H1 (cell line): ENCODE data around the gene CELF2. TPM values are rescaled to one million over a fixed set of nuclear protein-coding genes. Genes with fewer than 3 reads are reported as not detected.

Source experiments
- CTCF ChIA-PET: fragments of 300-600 bp; sonication (Branson Sonifier 250); formaldehyde crosslinking; loops from one replicate; lab custom pipeline; 2021; ENCODE audit not compliant: partially characterized antibody; lab: Charles Lee
- POLR2A ChIA-PET: fragments of 300-600 bp; sonication (Branson Sonifier 250); formaldehyde crosslinking; loops from one replicate; lab custom pipeline; 2021; ENCODE audit warnings: inconsistent platforms; ENCODE audit not compliant: partially characterized antibody; lab: Charles Lee
- DNase-seq, 2 experiments: peaks; one replicate each; pipeline versions ENCODE4 v3.0.0 to v3.0.0-alpha.2; 2010 to 2022; ENCODE audit warnings: low spot score in 2 of 2, low read depth in 1 of 2, mixed read lengths in 1 of 2
- FAIRE-seq: peaks from 2 replicates; lab custom pipeline; 2011; peaks lifted over from hg19 to GRCh38; lab: Jason Lieb, UNC
- H2AFZ ChIP-seq: 2 replicates; pipeline ENCODE4 v1.8.1; 2012; ENCODE audit warnings: low read length, inconsistent platforms
- H2AK5ac ChIP-seq: 2 replicates; pipeline ENCODE4 v1.6.1; 2013; ENCODE audit warnings: low read depth, low read length
- H2BK120ac ChIP-seq: replicated peaks from 2 replicates; pipeline ENCODE3; 2013; ENCODE audit warnings: low read depth, low read length, inconsistent platforms
- H2BK12ac ChIP-seq: 2 replicates; pipeline ENCODE4 v1.6.1; 2013; ENCODE audit warnings: low read depth, low read length
- H2BK15ac ChIP-seq: 2 replicates; pipeline ENCODE4 v1.6.1; 2013; ENCODE audit warnings: low read length
- H2BK20ac ChIP-seq: 2 replicates; pipeline ENCODE4 v1.6.1; 2013; ENCODE audit warnings: low read length
- H2BK5ac ChIP-seq: 2 replicates; pipeline ENCODE4 v1.6.1; 2013; ENCODE audit warnings: low read depth, low read length
- H3K14ac ChIP-seq: 2 replicates; pipeline ENCODE4 v1.6.1; 2013; ENCODE audit warnings: inconsistent platforms; ENCODE audit not compliant: insufficient read length
- H3K18ac ChIP-seq: 2 replicates; pipeline ENCODE4 v1.6.1; 2013; ENCODE audit warnings: low read length; ENCODE audit errors: extremely low read depth
- H3K23ac ChIP-seq: 2 replicates; pipeline ENCODE4 v1.6.1; 2013; ENCODE audit warnings: inconsistent platforms; ENCODE audit not compliant: insufficient read length
- H3K23me2 ChIP-seq: 2 replicates; pipeline ENCODE4 v1.6.1; 2013; ENCODE audit warnings: low read depth, low read length
- H3K27ac ChIP-seq: 2 replicates; pipeline ENCODE4 v1.6.1; 2011; ENCODE audit warnings: low read depth, low read length, inconsistent platforms
- H3K27me3 ChIP-seq, 4 experiments: replicated peaks in 1 of 4; 1 replicate in 1 of 4; 2 replicates in 3 of 4; pipeline versions ENCODE4 v1.6.1 to v1.8.1; 2011 to 2013; ENCODE audit warnings: low read length in 3 of 4, mild to moderate bottlenecking in 3 of 4, inconsistent platforms in 2 of 4, mixed read lengths in 2 of 4, moderate library complexity in 1 of 4; ENCODE audit not compliant: control insufficient read depth in 3 of 4, insufficient read depth in 3 of 4; ENCODE audit errors: extremely low read depth in 1 of 4
- H3K36me3 ChIP-seq, 4 experiments: 2 replicates each; pipeline versions ENCODE4 v1.6.1 to v1.8.1; 2011 to 2013; ENCODE audit warnings: mild to moderate bottlenecking in 4 of 4, low read length in 3 of 4, moderate library complexity in 2 of 4, control low read depth in 1 of 4, inconsistent platforms in 1 of 4; ENCODE audit not compliant: insufficient read depth in 4 of 4, control insufficient read depth in 2 of 4
- H3K4ac ChIP-seq: replicated peaks from 2 replicates; pipeline ENCODE3; 2013; ENCODE audit warnings: low read length, low read depth, mixed read lengths, inconsistent platforms; ENCODE audit not compliant: insufficient read length
- H3K4me1 ChIP-seq, 4 experiments: replicated peaks in 1 of 4; 1 replicate in 1 of 4; 2 replicates in 3 of 4; pipeline versions ENCODE4 v1.6.1 to v1.8.1; 2011 to 2013; ENCODE audit warnings: low read length in 3 of 4, inconsistent platforms in 2 of 4, mixed read lengths in 1 of 4; ENCODE audit not compliant: insufficient read depth in 4 of 4, control insufficient read depth in 3 of 4
- H3K4me2 ChIP-seq, 2 experiments: 2 replicates each; pipeline versions ENCODE4 v1.6.1 to v1.8.1; 2011 to 2013; ENCODE audit warnings: low read depth in 2 of 2, low read length in 2 of 2, control low read depth in 1 of 2, inconsistent platforms in 1 of 2, mild to moderate bottlenecking in 1 of 2; ENCODE audit not compliant: insufficient read depth in 1 of 2
- H3K4me3 ChIP-seq, 4 experiments: fragments of 200-600, 300-600 bp in 1 of 4; sonication (generic), shearing (Covaris generic), sonication (Bioruptor Twin) in 1 of 4; 2 replicates each; pipeline versions ENCODE4 v1.5.1 to v1.8.1; 2011 to 2016; ENCODE audit warnings: low read length in 4 of 4, low read depth in 3 of 4, control low read depth in 2 of 4, inconsistent platforms in 2 of 4, mild to moderate bottlenecking in 2 of 4, mixed read lengths in 1 of 4, moderate library complexity in 1 of 4; ENCODE audit not compliant: insufficient read depth in 2 of 4; ENCODE audit errors: extremely low read depth in 1 of 4
- H3K56ac ChIP-seq: replicated peaks from 2 replicates; pipeline ENCODE3; 2013; ENCODE audit warnings: low read depth, mild to moderate bottlenecking, mixed read lengths, low read length, inconsistent platforms; ENCODE audit not compliant: insufficient read length
- H3K79me1 ChIP-seq: 2 replicates; pipeline ENCODE4 v1.6.1; 2013; ENCODE audit warnings: low read depth, low read length, control low read depth
- H3K79me2 ChIP-seq, 2 experiments: 2 replicates each; pipeline versions ENCODE4 v1.6.1 to v1.8.1; 2012 to 2013; ENCODE audit warnings: low read length in 2 of 2, mild to moderate bottlenecking in 2 of 2, inconsistent platforms in 1 of 2; ENCODE audit not compliant: insufficient read depth in 2 of 2, control insufficient read depth in 1 of 2
- H3K9ac ChIP-seq, 4 experiments: replicated peaks in 1 of 4; 1 replicate in 1 of 4; 2 replicates in 3 of 4; pipeline versions ENCODE4 v1.6.1 to v1.8.1; 2011 to 2013; ENCODE audit warnings: low read depth in 3 of 4, low read length in 3 of 4, control low read depth in 2 of 4, mild to moderate bottlenecking in 2 of 4, moderate library complexity in 2 of 4, inconsistent platforms in 1 of 4; ENCODE audit errors: extremely low read depth in 1 of 4
- H3K9me3 ChIP-seq, 2 experiments: 2 replicates each; pipeline versions ENCODE4 v1.6.1 to v1.8.1; 2012 to 2013; ENCODE audit warnings: mild to moderate bottlenecking in 2 of 2, moderate library complexity in 2 of 2, control low read depth in 1 of 2, inconsistent platforms in 1 of 2, low read depth in 1 of 2, low read length in 1 of 2, mixed read lengths in 1 of 2; ENCODE audit not compliant: insufficient read depth in 2 of 2
- H4K20me1 ChIP-seq, 2 experiments: replicated peaks in 1 of 2; 2 replicates each; pipeline versions ENCODE3 to v1.8.1; 2011 to 2013; ENCODE audit warnings: inconsistent platforms in 2 of 2, low read length in 2 of 2, mild to moderate bottlenecking in 1 of 2; ENCODE audit not compliant: insufficient read depth in 2 of 2, control insufficient read depth in 1 of 2
- H4K5ac ChIP-seq: 2 replicates; pipeline ENCODE4 v1.6.1; 2013; ENCODE audit warnings: low read length, low read depth, mixed read lengths, inconsistent platforms; ENCODE audit not compliant: insufficient read length
- H4K8ac ChIP-seq: 2 replicates; pipeline ENCODE4 v1.8.0; 2013; ENCODE audit warnings: mild to moderate bottlenecking, moderate library complexity, low read length, inconsistent platforms; ENCODE audit not compliant: insufficient read depth; ENCODE audit errors: extremely low read depth
- H4K91ac ChIP-seq: replicated peaks from 2 replicates; pipeline ENCODE3; 2013; ENCODE audit warnings: low read length, mixed read lengths, inconsistent platforms; ENCODE audit not compliant: insufficient read length
- CBX8 ChIP-seq: fragments of 300-800, 300-1000 bp; sonication (generic); IDR thresholded peaks from 2 replicates; pipeline ENCODE4 v1.7.1; 2016; ENCODE audit warnings: low read depth, low read length, borderline replicate concordance
- EZH2 ChIP-seq: fragments of 200-600 bp; sonication (generic); IDR thresholded peaks from 2 replicates; pipeline ENCODE4 v1.7.1; 2012; ENCODE audit warnings: low read depth, mild to moderate bottlenecking, moderate library complexity, low read length, inconsistent platforms; ENCODE audit not compliant: severe bottlenecking
- POU5F1 ChIP-seq: IDR thresholded peaks from 2 replicates; pipeline ENCODE4 v1.6.1; 2011; ENCODE audit warnings: low read depth, mild to moderate bottlenecking, low read length, moderate library complexity
- RNF2 ChIP-seq: fragments of 200-900, 300-1000 bp; sonication (generic); IDR thresholded peaks from 2 replicates; pipeline ENCODE4 v1.7.1; 2016; ENCODE audit warnings: borderline replicate concordance, low read depth, mild to moderate bottlenecking, antibody characterized with exemption, low read length; ENCODE audit not compliant: poor library complexity, severe bottlenecking; ENCODE audit errors: missing control alignments
- WGBS, 2 experiments: shearing (Covaris generic) in 1 of 2; methylation state at CpG; one replicate each; pipeline versions ENCODE4 v1.1.6 to v1.1.7; 2013 to 2015; ENCODE audit warnings: low lambda C conversion rate in 2 of 2, mixed read lengths in 2 of 2, inconsistent platforms in 1 of 2, low coverage in 1 of 2, missing lambda C conversion rate in 1 of 2; ENCODE audit not compliant: insufficient replicate concordance in 2 of 2, insufficient coverage in 1 of 2, insufficient read length in 1 of 2; ENCODE audit errors: extremely low coverage in 1 of 2, missing lambda C conversion rate in 1 of 2; 5-methylcytosine and 5-hydroxymethylcytosine counted together
- polyA plus RNA-seq, 7 experiments: library from polyadenylated mRNA; depleted of rRNA in 3 of 7; stranded (reverse) in 5 of 7; unstranded in 2 of 7; fragments of >200 nt in 5 of 7; fragments of 200-250 nt in 2 of 7; gene quantifications; 1 replicate in 5 of 7; 2 replicates in 1 of 7; 4 replicates in 1 of 7; pipeline versions ENCODE4 v1.2.1 to v1.2.3, GENCODE V29; 2011 to 2013; ENCODE audit warnings: missing spikeins in 2 of 7, mixed read lengths in 2 of 7
- total RNA-seq: library from RNA; stranded (reverse); fragmentation: NEBNext Ultra II Directional; extraction: Animal tissue kit (Norgen Biotek cat#: 25700); gene quantifications from 2 replicates; pipeline ENCODE4 v1.2.1, GENCODE V29; 2021

The CELF2 gene
- total and polyA plus RNA-seq, 2 of the 8 experiments (the other 6 are each of a cell fraction or from before 2014, with no cell fraction given) = 18.3 to 22.7 TPM

- CTCF ChIA-PET = interaction anchor here (0.9 to 2.3 kb wide), 2 partner anchors 12 to 63 kb away, joined by 3 to 11 read pairs; no protein-coding TSS in a partner anchor
- TF ChIP-seq CBX8 (no peak), EZH2 (no peak), POU5F1 (no peak), RNF2 (no peak)
- Histone ChIP-seq H4K5ac (no peak overlapping the region), H4K20me1 (no peaks in the 10 kb centered on the region), H3K36me3 (no peaks in the 10 kb centered on the region), H2BK20ac (no peak overlapping the region), H2BK12ac (no peak overlapping the region), H3K4me2 (no peak overlapping the region), H4K91ac (no peak overlapping the region), H4K8ac (no peak overlapping the region), H3K23me2 (no peaks in the 10 kb centered on the region), H3K4ac (no peak overlapping the region), H3K79me2 (no peaks in the 10 kb centered on the region), H3K14ac (no peak overlapping the region), H3K27ac (no peak overlapping the region), H2BK15ac (no peak overlapping the region), H3K27me3 (no peaks in the 10 kb centered on the region), H3K23ac (no peak overlapping the region), H2AK5ac (no peak overlapping the region), H3K56ac (no peak overlapping the region), H3K79me1 (no peaks in the 10 kb centered on the region), H3K4me3 (no peak overlapping the region), H3K4me1 (no peaks in the 10 kb centered on the region), H3K9ac (no peak overlapping the region), H2BK120ac (no peak overlapping the region), H3K18ac (no peak overlapping the region), H2AFZ (no peak overlapping the region), H2BK5ac (no peak overlapping the region), H3K9me3 (no peaks in the 10 kb centered on the region)
- DNase-seq (no peak), FAIRE-seq (no peak)
- WGBS, 2 experiments = 92% methylated on average over 17 of the region's 17 CpGs; no CpG with 5 or more reads in 1 of the 2 experiments
- POLR2A ChIA-PET = no interaction called here
These were observed 362.1 kb downstream of the CELF2 start for GRCh38 chr10:11379771-11380170.
